Kidney glomerular epithelial cell (primary cell): ENCODE results near the gene ELOVL1.

Experiments used
- DNase-seq: peaks from one replicate; lab custom pipeline; 2025; lab: John Stamatoyannopoulos, UW

ELOVL1 gene

DNA sequence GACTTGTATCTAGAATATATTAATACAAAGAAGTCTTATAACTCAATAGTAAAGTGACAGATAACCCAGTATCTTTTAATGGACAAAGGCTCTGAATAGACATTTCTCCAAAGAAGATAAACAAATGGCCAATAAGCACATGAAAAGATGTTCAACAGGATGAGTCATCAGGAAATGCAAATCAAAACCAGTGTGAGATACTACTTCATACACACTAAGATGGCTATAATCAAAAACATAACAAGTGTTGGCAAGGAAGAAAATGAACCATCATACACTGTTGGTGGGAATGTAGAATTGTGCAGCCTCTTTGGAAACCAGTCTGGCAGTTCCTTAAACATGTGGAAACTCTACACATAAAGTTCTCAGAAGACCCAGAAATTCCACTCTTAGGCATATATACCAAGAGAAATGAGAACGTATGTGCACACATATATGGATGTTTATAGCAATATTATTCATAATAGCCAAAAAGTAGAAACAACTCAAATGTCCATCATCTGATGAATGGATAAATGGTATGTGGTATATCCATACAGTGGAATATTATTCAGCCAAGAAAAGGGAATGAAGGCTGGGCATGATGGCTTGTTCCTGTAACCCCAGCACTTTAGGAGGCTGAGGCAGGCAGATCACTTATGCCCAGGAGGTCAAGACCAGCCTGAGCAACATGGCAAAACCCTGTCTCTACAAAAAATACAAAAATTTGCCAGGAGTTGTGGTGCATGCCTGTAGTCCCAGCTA, 40.1 kb downstream of the ELOVL1 start:
- DNase-seq, result no peak

DNA sequence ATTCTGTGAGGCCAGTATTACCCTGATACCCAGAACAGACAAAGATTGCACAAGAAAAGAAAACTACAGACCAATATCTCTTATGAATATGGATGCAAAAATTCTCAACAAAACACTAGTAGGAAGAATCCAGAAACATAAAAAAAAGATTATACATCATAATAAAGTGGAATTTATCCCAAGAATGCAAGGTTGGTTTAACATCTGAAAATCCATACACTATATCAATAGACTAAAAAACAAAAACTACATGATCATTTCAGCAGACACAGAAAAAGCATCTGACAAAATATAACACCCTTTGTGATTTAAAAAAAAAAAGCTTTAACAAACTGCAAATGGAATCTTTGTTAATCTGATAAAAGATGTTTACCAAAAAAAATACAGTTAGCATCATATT, 42.4 kb downstream of the ELOVL1 start:
- no peak for DNase-seq

DNA sequence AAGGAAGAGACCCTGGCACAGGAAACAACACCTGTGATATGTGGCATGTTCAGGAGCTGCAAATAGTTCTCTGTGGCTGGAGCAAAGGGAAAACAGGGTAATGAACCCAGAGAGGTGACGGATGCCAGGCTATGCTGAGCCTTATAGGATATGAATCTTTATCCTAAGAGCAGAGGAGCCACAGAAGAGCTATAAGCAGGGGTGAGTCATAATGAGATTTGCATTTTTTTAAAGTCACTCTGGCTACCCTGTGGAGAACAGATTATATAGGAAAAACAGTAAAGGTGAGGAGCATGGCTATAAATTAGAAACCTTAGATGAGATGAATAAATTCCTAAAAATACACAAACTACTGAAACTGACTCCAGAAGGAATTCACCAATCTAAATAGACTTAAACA, 43.0 kb downstream of the ELOVL1 start:
- DNase-seq, result no peak

DNA sequence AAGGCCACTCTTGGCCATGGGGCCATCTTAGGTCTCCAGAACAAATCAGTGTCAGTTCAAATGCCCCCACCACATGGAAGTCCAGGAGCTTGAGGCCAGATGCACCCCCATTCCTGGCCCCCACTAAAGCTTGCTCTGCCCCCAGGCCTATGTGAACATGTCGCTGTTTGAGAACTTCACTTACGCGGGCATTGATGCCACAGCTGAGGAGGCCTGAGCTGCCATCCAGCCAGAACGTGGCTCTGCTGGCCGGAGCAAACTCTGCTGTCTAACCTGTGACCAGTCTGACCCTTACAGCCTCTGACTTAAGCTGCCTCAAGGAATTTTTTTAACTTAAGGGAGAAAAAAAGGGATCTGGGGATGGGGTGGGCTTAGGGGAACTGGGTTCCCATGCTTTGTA, 45.3 kb downstream of the ELOVL1 start:
- no peak for DNase-seq

DNA sequence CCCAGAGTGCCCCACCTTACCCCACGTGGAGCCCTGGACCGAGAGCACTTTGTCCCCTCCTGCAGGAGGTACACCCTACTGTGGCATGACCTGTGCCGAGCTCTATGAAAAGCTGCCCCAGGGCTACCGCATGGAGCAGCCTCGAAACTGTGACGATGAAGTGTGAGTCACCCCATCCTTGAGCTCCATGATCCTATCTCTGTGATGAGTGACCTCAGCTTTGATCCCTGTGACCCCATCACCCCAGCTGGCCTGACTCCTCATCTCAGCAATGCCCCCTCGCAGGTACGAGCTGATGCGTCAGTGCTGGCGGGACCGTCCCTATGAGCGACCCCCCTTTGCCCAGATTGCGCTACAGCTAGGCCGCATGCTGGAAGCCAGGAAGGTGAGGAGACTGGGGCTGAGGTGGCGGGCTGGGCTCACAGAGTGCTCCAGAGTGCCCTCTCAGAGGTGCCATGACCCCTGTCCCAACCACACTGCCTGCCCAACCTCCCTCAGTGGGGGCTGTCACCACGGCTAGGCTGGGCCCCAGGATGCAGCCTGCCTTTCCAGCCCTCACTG, 46.4 kb downstream of the ELOVL1 start:
- DNase-seq, result no peak

DNA sequence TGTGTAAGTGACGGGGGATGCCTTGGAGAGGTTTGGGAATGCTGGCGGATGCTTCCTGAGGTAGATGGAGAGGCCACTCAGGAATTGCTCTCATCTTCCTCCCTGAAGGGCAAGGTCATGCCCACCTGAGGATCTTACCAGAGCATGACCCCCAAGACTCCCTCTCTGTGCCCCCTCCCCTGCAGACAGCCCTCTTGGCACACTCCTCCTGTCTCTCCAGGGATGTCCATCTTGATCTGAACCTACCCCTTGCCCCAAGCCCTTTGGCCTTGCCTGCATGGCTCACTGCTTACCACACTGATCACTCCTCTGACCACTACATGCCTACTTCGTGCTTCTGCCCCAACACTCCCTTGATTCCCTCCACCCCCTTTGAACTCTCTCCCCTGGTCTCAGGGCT, 48.0 kb downstream of the ELOVL1 start:
- no peak for DNase-seq

DNA sequence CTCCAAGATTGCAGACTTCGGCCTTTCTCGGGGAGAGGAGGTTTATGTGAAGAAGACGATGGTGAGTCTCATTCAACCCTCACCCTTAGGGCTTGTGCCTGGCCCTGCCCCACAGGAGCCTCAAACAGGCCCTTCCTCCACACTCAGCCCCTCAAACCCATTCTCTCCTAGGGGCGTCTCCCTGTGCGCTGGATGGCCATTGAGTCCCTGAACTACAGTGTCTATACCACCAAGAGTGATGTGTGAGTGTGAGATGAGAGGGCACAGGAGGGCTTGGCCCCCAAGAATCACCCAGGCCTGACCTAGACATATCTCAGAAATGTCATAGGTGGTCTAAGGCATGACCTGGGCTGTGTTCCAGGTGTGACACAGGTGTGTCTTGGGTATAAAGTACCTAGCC, 48.5 kb downstream of the ELOVL1 start:
- DNase-seq, result no peak

DNA sequence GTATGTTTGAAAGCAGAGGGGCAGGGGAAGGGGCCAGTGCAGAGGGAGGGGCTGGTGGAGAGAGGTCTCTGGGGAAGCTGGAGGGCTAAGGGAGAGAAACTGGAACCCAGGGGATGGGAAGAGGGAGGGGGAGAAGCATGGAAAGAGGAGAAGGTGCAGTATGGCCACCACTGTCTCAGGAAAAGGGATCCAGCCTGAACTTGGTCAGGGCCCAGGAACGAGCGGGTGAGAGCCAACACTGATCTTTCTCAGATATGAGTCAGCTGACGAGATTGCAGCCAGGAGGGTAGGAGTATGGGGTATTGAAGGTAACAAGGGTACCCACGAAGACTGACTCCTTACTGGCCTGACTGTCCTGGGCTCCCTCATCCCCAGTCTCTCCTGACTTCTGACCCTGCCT, 49.0 kb downstream of the ELOVL1 start:
- DNase-seq, result no peak

DNA sequence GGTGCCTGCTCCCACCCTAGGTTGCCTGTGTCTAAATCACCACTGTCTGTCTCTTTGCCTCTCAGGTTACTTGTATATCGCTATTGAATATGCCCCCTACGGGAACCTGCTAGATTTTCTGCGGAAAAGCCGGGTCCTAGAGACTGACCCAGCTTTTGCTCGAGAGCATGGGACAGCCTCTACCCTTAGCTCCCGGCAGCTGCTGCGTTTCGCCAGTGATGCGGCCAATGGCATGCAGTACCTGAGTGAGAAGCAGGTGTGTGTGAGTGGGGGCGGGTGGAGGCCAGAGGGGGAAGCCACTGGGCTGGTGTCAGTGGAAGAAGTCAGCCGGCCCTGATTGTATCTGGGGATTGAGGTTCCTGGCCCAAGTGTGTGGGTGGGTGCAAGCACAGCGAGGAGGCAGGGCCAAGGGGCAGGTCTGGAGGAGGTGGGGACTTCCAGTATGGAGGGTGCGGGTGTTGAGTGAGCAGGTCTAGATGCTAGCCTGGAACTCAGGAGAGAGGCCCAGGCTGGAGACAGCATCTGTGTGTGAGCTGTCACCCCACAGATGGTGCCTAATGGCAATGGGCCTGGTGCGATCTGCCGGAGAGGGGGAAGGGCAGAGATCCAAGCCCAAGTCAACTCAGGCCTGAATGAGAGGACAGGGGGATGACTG, 49.9 kb downstream of the ELOVL1 start:
- no peak for DNase-seq

DNA sequence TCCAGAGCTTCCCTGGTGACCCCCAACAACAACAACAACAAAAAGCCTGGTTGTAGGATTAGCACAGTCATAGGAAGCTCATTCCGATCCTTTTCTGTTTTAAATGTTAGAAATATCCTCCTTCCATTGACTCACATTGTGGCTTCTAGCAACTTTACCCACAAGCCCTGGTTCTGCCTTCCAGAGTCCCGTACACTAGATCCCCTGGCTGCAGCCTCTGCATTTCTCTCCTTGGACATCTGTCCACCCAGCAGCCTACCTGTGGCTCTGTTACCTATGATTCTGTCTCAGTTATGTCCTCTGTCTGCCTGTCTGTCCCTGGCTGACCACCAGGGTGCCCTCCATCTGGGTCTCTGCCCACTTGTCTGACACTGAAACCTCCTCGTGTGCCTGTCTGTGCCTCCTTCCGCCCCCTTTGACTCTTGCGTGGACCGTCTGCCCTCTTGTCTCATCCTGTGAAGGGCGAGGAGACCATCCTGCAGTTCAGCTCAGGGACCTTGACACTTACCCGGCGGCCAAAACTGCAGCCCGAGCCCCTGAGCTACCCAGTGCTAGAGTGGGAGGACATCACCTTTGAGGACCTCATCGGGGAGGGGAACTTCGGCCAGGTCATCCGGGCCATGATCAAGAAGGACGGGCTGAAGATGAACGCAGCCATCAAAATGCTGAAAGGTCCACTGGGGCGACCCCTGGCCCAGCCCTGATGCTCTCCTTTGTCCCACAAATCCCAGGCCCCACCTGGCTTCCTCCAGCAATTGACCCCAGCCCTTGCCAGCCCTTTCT, 50.9 kb downstream of the ELOVL1 start:
- no peak for DNase-seq

DNA sequence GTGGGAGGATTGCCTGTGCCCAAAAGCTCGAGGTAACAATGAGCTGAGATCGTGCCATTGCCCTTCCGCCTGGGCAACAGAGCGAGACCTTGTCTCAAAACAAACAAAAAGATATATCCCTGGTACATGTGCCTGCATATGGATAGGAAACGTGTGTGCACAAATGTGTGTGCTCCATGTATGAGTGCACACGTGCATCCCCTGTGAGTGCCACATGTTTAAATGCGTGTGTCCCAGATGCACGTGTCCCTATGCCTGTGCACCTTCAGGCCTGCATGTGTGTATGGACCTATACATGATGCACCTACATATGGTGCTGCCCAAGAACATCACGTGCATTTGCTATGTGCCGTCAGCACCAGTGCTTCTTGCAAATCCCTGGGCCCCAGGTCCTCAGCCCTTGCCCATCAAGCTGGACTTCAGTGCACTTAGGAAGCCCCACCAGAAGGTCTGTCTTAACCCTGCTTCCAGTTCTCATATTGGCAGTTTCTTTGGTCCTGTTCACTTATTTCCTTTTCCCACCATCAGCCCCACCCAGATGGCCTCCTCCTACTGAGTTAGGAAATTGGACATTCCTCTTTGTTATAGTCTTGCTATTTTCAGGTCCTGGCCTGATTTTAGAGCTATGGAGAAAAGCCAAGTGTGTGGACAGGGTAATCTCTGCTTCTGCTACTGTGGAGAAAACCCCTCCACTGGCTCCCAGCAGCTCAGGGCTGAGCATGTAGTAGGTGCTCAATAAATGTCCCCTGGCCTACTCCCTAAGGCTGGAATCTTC, 51.7 kb downstream of the ELOVL1 start:
- no peak for DNase-seq

DNA sequence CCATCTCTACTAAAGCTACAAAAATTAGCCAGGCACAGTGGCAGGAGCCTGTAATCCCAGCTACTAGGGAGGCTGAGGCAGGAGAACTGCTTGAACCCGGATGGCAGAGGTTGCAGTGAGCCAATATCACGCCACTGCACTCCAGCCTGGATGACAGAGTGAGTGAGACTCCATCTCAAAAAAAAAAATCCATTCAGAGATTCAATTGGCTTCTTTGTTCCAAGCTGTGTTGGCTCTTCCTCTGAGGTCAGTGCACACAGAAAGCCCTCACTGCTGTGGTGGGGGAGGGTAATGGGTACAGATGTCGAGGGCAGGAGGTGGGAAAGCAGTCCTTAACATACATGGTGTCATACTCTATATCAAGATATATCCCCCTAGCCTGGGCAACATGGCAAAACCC, 52.3 kb downstream of the ELOVL1 start:
- no peak for DNase-seq

DNA sequence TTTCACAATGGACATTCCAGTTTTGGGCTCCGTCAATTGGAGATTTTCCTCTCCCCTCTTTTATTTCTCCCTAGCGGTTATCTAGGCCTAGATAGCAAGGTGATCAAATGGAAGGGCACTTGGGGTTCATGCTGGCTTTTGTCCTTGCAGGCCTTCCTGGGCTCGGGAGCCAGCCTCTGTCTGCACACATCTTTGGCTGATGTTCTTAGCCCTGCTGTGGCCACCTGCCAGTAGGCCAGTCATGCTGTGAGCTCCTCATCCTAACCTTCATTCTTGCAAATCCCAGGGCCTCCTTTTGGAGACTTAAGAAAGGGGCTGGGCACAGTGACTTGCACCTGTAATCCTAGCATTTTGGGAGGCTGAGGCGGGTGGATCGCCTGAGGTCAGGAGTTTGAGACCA, 53.6 kb downstream of the ELOVL1 start:
- DNase-seq, result no peak

DNA sequence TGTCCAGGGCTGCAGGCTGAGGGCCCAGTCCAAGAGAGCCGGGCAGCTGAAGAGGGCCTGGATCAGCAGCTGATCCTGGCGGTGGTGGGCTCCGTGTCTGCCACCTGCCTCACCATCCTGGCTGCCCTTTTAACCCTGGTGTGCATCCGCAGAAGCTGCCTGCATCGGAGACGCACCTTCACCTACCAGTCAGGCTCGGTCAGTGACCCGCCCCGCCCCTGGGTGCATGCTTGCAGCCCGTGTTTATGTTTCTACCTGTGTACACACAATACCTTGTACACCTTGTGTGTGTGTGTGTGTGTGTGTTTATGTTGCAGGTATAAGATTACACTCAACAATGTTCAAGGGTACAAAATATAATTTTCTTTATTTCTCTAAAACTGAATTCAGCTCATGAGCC, 54.0 kb downstream of the ELOVL1 start:
- no peak for DNase-seq
